Dendritic cell treated with granulocyte-macrophage colony-stimulating factor and Interleukin-4, amounts not matched to agents 40 ng/mL and 50 ng/mL, for 4 days (primary cell): ENCODE measurements around the gene UBE2Z.

Experiments used
- H3K27ac Mint-ChIP-seq: one replicate; pipeline ENCODE4 v1.8.0; 2022; ENCODE audit warnings: mild to moderate bottlenecking, mixed read lengths
- H3K27me3 Mint-ChIP-seq: one replicate; pipeline ENCODE4 v1.8.0; 2022; ENCODE audit warnings: mild to moderate bottlenecking, mixed read lengths
- H3K36me3 Mint-ChIP-seq: one replicate; pipeline ENCODE4 v1.8.0; 2022; ENCODE audit warnings: low read depth, mixed read lengths
- H3K4me1 Mint-ChIP-seq: one replicate; pipeline ENCODE4 v1.8.0; 2022; ENCODE audit warnings: low read depth, mixed read lengths
- H3K4me3 Mint-ChIP-seq: one replicate; pipeline ENCODE4 v1.8.0; 2022; ENCODE audit warnings: mild to moderate bottlenecking, moderate library complexity, mixed read lengths
- H3K9me3 Mint-ChIP-seq: one replicate; pipeline ENCODE4 v1.8.0; 2022; ENCODE audit warnings: mixed read lengths
- intact Hi-C: fragments of 100-400 bp; cut with micrococcal nuclease; formaldehyde crosslinking; loops from one replicate; pipeline ENCODE4 v1.15.0; 2022

Gene UBE2Z

GRCh38 chr17:48952904-48953303 lies 44.7 kb downstream of the UBE2Z start:
- peaks cover 29% of the 10 kb centered on the region for H3K27me3 Mint-ChIP-seq
- no peaks in the 10 kb centered on the region for H3K9me3 Mint-ChIP-seq
- no peak overlapping the region for H3K4me3 Mint-ChIP-seq
- H3K36me3 Mint-ChIP-seq: no peaks in the 10 kb centered on the region
- peaks cover 5% of the 10 kb centered on the region for H3K4me1 Mint-ChIP-seq
- H3K27ac Mint-ChIP-seq: no peak overlapping the region
- intact Hi-C loops: no loop called here

- intact Hi-C loops: no loop called here
- no peaks in the 10 kb centered on the region for H3K36me3 Mint-ChIP-seq
- H3K9me3 Mint-ChIP-seq: no peaks in the 10 kb centered on the region
- H3K27me3 Mint-ChIP-seq: peaks cover 36% of the 10 kb centered on the region
- H3K4me3 Mint-ChIP-seq: no peak overlapping the region
- H3K27ac Mint-ChIP-seq: no peak overlapping the region
- H3K4me1 Mint-ChIP-seq: peaks cover 5% of the 10 kb centered on the region
Observed at GRCh38 chr17:48954300-48954755, 46.1 kb downstream of the UBE2Z start.

GRCh38 chr17:48960834-48961515 lies 52.8 kb downstream of the UBE2Z start:
- Mint-ChIP-seq H3K27ac (no peak overlapping the region), H3K36me3 (no peaks in the 10 kb centered on the region), H3K9me3 (no peaks in the 10 kb centered on the region), H3K4me3 (no peak overlapping the region), H3K27me3 (peaks cover 52% of the 10 kb centered on the region), H3K4me1 (no peaks in the 10 kb centered on the region)
- intact Hi-C loops: no loop called here

- Mint-ChIP-seq H3K9me3 (no peaks in the 10 kb centered on the region), H3K27ac (no peak overlapping the region), H3K4me1 (no peaks in the 10 kb centered on the region), H3K36me3 (no peaks in the 10 kb centered on the region), H3K4me3 (no peak overlapping the region), H3K27me3 (peaks cover 51% of the 10 kb centered on the region)
- intact Hi-C loops: no loop called here
Observed at GRCh38 chr17:48961516-48962233, 53.5 kb downstream of the UBE2Z start.

GRCh38 chr17:48970224-48970623 lies 62.0 kb downstream of the UBE2Z start:
- intact Hi-C loops: no loop called here
- Mint-ChIP-seq H3K27ac (no peak overlapping the region), H3K4me3 (no peak overlapping the region), H3K4me1 (peaks cover 5% of the 10 kb centered on the region), H3K9me3 (no peaks in the 10 kb centered on the region), H3K27me3 (peaks cover 67% of the 10 kb centered on the region), H3K36me3 (no peaks in the 10 kb centered on the region)

GRCh38 chr17:48970865-48971687 lies 62.9 kb downstream of the UBE2Z start:
- Mint-ChIP-seq H3K27ac (no peak overlapping the region), H3K36me3 (no peaks in the 10 kb centered on the region), H3K9me3 (no peaks in the 10 kb centered on the region), H3K4me3 (no peak overlapping the region), H3K27me3 (peaks cover 70% of the 10 kb centered on the region), H3K4me1 (peaks cover 5% of the 10 kb centered on the region)
- intact Hi-C loops: no loop called here

GRCh38 chr17:48972749-48973097 lies 64.5 kb downstream of the UBE2Z start:
- Mint-ChIP-seq H3K36me3 (no peaks in the 10 kb centered on the region), H3K4me3 (no peak overlapping the region), H3K4me1 (peaks cover 5% of the 10 kb centered on the region), H3K27ac (no peak overlapping the region), H3K9me3 (no peaks in the 10 kb centered on the region), H3K27me3 (peaks cover 76% of the 10 kb centered on the region)
- intact Hi-C loops: no loop called here

- Mint-ChIP-seq H3K4me3 (no peak overlapping the region), H3K27ac (no peak overlapping the region), H3K36me3 (no peaks in the 10 kb centered on the region), H3K9me3 (no peaks in the 10 kb centered on the region), H3K27me3 (peaks cover 71% of the 10 kb centered on the region), H3K4me1 (peaks cover 5% of the 10 kb centered on the region)
- intact Hi-C loops: no loop called here
Observed at GRCh38 chr17:48973806-48974205, 65.6 kb downstream of the UBE2Z start.
